Measurements from ENCODE around the gene RFXANK.

Gene RFXANK

DNA sequence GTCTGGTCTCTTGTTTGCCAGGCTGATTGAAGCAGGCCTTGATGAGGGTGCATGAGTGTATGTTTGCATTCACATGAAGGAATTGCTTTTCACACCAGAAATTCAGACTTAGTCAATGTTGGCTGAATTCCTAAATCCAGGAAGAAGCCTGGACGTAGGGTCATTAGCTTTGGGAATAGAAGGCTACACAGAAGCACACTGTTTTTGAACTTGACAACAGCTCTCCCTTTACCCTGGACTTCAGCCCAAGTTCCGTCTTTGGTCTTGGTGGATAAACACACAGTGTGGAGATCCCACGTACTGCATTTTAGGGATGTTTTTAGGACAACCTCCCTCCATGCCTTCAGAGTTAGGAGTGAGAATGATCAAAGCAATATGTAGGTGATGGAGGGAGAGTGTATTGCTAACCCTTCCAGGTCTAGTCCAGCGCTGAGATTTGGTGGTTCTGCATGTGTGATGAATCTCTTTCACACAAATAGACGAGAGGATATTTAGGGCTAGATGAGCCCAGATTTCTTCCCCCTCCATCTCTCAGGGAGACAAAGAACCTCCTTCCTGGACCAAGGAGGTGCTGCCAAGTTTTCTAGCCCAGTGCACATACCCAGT is 58.2 kb downstream of the RFXANK start:
- Histone ChIP-seq H3K9ac (ENCODE audit: low read length) (no peak overlapping the region), H4K20me1 (ENCODE audit: insufficient read depth, low read length) (no peaks in the 10 kb centered on the region), H3K9me2 (ENCODE audit: low read depth, low read length) (no peaks in the 10 kb centered on the region), H3K4me2 (ENCODE audit: low read length) (no peak overlapping the region), H3K27ac (ENCODE audit: low read depth, low read length, poor library complexity, severe bottlenecking) (no peak overlapping the region), H3K36me3 (ENCODE audit: insufficient read depth, low read length) (no peaks in the 10 kb centered on the region), H3K79me2 (ENCODE audit: insufficient read depth, low read length) (no peaks in the 10 kb centered on the region), H3K4me1 (ENCODE audit: insufficient read depth, low read length, severe bottlenecking) (no peaks in the 10 kb centered on the region), H3K4me3 (ENCODE audit: low read depth, low read length, poor library complexity, severe bottlenecking) (no peak overlapping the region), H3K27me3 (ENCODE audit: insufficient read depth, low read length) (peaks cover 6% of the 10 kb centered on the region; the same call in 1 of the 2 replicates), H3F3A (ENCODE audit: insufficient read depth, low read length) (no peaks in the 10 kb centered on the region), H3K9me3 (ENCODE audit: low read length) (no peaks in the 10 kb centered on the region), H2AFZ (ENCODE audit: low read length) (no peak overlapping the region)
- TF ChIP-seq EZH2 (IDR thresholded peaks at IDR 0.05; ENCODE audit: borderline replicate concordance, low read length): no peak
- TF ChIP-seq, protein P1, sequence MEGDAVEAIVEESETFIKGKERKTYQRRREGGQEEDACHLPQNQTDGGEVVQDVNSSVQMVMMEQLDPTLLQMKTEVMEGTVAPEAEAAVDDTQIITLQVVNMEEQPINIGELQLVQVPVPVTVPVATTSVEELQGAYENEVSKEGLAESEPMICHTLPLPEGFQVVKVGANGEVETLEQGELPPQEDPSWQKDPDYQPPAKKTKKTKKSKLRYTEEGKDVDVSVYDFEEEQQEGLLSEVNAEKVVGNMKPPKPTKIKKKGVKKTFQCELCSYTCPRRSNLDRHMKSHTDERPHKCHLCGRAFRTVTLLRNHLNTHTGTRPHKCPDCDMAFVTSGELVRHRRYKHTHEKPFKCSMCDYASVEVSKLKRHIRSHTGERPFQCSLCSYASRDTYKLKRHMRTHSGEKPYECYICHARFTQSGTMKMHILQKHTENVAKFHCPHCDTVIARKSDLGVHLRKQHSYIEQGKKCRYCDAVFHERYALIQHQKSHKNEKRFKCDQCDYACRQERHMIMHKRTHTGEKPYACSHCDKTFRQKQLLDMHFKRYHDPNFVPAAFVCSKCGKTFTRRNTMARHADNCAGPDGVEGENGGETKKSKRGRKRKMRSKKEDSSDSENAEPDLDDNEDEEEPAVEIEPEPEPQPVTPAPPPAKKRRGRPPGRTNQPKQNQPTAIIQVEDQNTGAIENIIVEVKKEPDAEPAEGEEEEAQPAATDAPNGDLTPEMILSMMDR (IDR thresholded peaks at IDR 0.05; ENCODE audit: low read length): no peak
